ENCODE results near the gene TDRD5. TPM values are rescaled to one million over a fixed set of nuclear protein-coding genes. Genes with fewer than 3 reads are reported as not detected.

Gene TDRD5
- polyA plus RNA-seq, 1 donor from 2014 or later, result not detected

- Histone ChIP-seq H3K27me3 (ENCODE audit: insufficient read depth, low read depth, low read length) (no peaks in the 10 kb centered on the region), H3K36me3 (ENCODE audit: insufficient read depth, low read length) (no peaks in the 10 kb centered on the region), H3K79me2 (replicated peaks; ENCODE audit: insufficient read depth, low read length) (no peaks in the 10 kb centered on the region), H3K9me3 (ENCODE audit: low read length) (no peaks in the 10 kb centered on the region), H3K4me3 (ENCODE audit: low read length) (no peak overlapping the region), H3K27ac (ENCODE audit: low read length) (no peak overlapping the region), H2AFZ (ENCODE audit: low read depth, low read length) (no peak overlapping the region), H3K4me2 (ENCODE audit: low read length) (no peak overlapping the region), H3K9me2 (ENCODE audit: insufficient read depth, low read length) (no peaks in the 10 kb centered on the region), H3F3A (ENCODE audit: insufficient read depth, low read length, poor library complexity, severe bottlenecking) (no peaks in the 10 kb centered on the region), H4K20me1 (ENCODE audit: insufficient read depth) (no peaks in the 10 kb centered on the region), H3K9ac (ENCODE audit: low read length) (no peak overlapping the region)
- TF ChIP-seq EP300 (conservative IDR thresholded peaks at IDR 0.05; ENCODE audit: poor library complexity, severe bottlenecking) (no peak), POLR2AphosphoS5 (IDR thresholded peaks at IDR 0.05) (no peak), EZH2 (IDR thresholded peaks at IDR 0.05; ENCODE audit: borderline replicate concordance, insufficient read depth, low read length, poor library complexity, severe bottlenecking) (no peak), SMC3 (conservative IDR thresholded peaks at IDR 0.05; ENCODE audit: poor library complexity) (no peak), MXI1 (conservative IDR thresholded peaks at IDR 0.05; ENCODE audit: poor library complexity, severe bottlenecking) (no peak), RAD21 (conservative IDR thresholded peaks at IDR 0.05) (no peak), TAF1 (IDR thresholded peaks at IDR 0.05; ENCODE audit: low read depth) (no peak)
- TF ChIP-seq, protein P1, sequence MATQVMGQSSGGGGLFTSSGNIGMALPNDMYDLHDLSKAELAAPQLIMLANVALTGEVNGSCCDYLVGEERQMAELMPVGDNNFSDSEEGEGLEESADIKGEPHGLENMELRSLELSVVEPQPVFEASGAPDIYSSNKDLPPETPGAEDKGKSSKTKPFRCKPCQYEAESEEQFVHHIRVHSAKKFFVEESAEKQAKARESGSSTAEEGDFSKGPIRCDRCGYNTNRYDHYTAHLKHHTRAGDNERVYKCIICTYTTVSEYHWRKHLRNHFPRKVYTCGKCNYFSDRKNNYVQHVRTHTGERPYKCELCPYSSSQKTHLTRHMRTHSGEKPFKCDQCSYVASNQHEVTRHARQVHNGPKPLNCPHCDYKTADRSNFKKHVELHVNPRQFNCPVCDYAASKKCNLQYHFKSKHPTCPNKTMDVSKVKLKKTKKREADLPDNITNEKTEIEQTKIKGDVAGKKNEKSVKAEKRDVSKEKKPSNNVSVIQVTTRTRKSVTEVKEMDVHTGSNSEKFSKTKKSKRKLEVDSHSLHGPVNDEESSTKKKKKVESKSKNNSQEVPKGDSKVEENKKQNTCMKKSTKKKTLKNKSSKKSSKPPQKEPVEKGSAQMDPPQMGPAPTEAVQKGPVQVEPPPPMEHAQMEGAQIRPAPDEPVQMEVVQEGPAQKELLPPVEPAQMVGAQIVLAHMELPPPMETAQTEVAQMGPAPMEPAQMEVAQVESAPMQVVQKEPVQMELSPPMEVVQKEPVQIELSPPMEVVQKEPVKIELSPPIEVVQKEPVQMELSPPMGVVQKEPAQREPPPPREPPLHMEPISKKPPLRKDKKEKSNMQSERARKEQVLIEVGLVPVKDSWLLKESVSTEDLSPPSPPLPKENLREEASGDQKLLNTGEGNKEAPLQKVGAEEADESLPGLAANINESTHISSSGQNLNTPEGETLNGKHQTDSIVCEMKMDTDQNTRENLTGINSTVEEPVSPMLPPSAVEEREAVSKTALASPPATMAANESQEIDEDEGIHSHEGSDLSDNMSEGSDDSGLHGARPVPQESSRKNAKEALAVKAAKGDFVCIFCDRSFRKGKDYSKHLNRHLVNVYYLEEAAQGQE (IDR thresholded peaks at IDR 0.05; ENCODE audit: borderline replicate concordance), result no peak
- TF ChIP-seq, protein P2, sequence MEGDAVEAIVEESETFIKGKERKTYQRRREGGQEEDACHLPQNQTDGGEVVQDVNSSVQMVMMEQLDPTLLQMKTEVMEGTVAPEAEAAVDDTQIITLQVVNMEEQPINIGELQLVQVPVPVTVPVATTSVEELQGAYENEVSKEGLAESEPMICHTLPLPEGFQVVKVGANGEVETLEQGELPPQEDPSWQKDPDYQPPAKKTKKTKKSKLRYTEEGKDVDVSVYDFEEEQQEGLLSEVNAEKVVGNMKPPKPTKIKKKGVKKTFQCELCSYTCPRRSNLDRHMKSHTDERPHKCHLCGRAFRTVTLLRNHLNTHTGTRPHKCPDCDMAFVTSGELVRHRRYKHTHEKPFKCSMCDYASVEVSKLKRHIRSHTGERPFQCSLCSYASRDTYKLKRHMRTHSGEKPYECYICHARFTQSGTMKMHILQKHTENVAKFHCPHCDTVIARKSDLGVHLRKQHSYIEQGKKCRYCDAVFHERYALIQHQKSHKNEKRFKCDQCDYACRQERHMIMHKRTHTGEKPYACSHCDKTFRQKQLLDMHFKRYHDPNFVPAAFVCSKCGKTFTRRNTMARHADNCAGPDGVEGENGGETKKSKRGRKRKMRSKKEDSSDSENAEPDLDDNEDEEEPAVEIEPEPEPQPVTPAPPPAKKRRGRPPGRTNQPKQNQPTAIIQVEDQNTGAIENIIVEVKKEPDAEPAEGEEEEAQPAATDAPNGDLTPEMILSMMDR (IDR thresholded peaks at IDR 0.05; ENCODE audit: poor library complexity, severe bottlenecking), result no peak
Measured at GRCh38 chr1:179583771-179584320, 7.8 kb upstream of the TDRD5 start.

DNA sequence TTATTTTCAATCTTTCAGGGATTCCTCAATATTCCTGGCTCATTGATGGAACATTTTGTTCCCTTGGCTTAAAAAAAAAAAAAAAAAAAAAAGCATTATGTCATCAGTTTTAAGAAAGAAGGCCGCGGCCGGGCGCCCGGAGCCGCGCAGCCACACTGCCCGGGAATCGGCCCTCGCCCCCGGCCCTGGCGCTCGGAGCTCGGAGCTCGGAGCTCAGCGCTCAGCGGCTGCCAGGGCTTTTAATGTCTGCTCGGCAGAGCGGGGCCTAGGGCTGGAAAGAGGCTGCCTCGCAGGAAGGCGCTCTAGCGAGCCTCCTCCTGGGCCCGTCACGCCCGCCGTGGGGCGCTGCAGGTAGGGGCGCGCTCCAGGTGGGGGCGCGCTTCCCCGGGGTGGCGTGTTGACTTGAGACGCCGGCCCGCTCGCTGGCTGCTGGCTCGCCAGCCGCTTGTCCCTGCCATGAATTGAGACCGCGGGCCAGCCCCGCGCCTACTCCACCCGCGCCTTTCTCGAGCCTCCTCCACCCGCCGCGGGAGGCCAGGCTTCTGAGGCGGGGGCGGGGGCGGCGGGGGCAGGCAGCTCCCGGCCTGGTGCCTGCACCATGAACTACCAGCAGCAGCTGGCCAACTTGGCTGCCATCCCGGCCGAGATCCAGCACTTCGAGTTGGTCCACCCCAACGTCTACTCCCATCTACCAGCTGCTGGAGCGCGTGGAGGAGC lies 5.4 kb upstream of the TDRD5 start:
- Histone ChIP-seq H3K79me2 (replicated peaks; ENCODE audit: insufficient read depth, low read length) (no peaks in the 10 kb centered on the region), H3K36me3 (ENCODE audit: insufficient read depth, low read length) (no peaks in the 10 kb centered on the region), H2AFZ (ENCODE audit: low read depth, low read length) (no peak overlapping the region), H3K27me3 (ENCODE audit: insufficient read depth, low read depth, low read length) (no peaks in the 10 kb centered on the region), H3K4me2 (ENCODE audit: low read length) (no peak overlapping the region), H3F3A (ENCODE audit: insufficient read depth, low read length, poor library complexity, severe bottlenecking) (no peaks in the 10 kb centered on the region), H3K27ac (ENCODE audit: low read length) (no peak overlapping the region), H4K20me1 (ENCODE audit: insufficient read depth) (no peaks in the 10 kb centered on the region), H3K4me3 (ENCODE audit: low read length) (peak overlapping the region; percentile 21), H3K9ac (ENCODE audit: low read length) (no peak overlapping the region), H3K9me2 (ENCODE audit: insufficient read depth, low read length) (no peaks in the 10 kb centered on the region), H3K9me3 (ENCODE audit: low read length) (no peaks in the 10 kb centered on the region)
- TF ChIP-seq SMC3 (conservative IDR thresholded peaks at IDR 0.05; ENCODE audit: poor library complexity) (no peak), EP300 (conservative IDR thresholded peaks at IDR 0.05; ENCODE audit: poor library complexity, severe bottlenecking) (no peak), RAD21 (conservative IDR thresholded peaks at IDR 0.05) (no peak), POLR2AphosphoS5 (IDR thresholded peaks at IDR 0.05) (no peak), EZH2 (IDR thresholded peaks at IDR 0.05; ENCODE audit: borderline replicate concordance, insufficient read depth, low read length, poor library complexity, severe bottlenecking) (no peak), MXI1 (conservative IDR thresholded peaks at IDR 0.05; ENCODE audit: poor library complexity, severe bottlenecking) (no peak), TAF1 (IDR thresholded peaks at IDR 0.05; ENCODE audit: low read depth) (no peak)
- TF ChIP-seq, protein P2 (IDR thresholded peaks at IDR 0.05; ENCODE audit: poor library complexity, severe bottlenecking), result no peak
- TF ChIP-seq, protein P1 (IDR thresholded peaks at IDR 0.05; ENCODE audit: borderline replicate concordance), result no peak
